Measurements from ENCODE around the gene URB1.
"Not testable (repeated sequence)": the region's sequence is repeated elsewhere in the genome, so short reads cannot be mapped to it uniquely, and the experiment has no call there.

URB1 gene

GRCh38 chr21:32320059-32320458 is 72.8 kb downstream of the URB1 start:
- no peak for DNase-seq (ENCODE audit: low spot score)

GRCh38 chr21:32319012-32319411 is 73.8 kb downstream of the URB1 start:
- DNase-seq (ENCODE audit: low spot score), result no peak

- no peak for DNase-seq (ENCODE audit: low spot score)
These were observed 75.1 kb downstream of the URB1 start for GRCh38 chr21:32317726-32318125.

- DNase-seq (ENCODE audit: low spot score), result no peak
These were observed 76.2 kb downstream of the URB1 start for GRCh38 chr21:32316361-32317215.

- DNase-seq (ENCODE audit: low spot score), result no peak
These were observed 77.1 kb downstream of the URB1 start for GRCh38 chr21:32315511-32316281.

GRCh38 chr21:32314806-32315205 is 78.0 kb downstream of the URB1 start:
- no peak for DNase-seq (ENCODE audit: low spot score)

- no peak for DNase-seq (ENCODE audit: low spot score)
These were observed 79.8 kb downstream of the URB1 start for GRCh38 chr21:32312976-32313375.

- no peak for DNase-seq (ENCODE audit: low spot score)
These were observed 80.5 kb downstream of the URB1 start for GRCh38 chr21:32312326-32312725.

- no peak for DNase-seq (ENCODE audit: low spot score)
These were observed 81.2 kb downstream of the URB1 start for GRCh38 chr21:32311621-32312020.

GRCh38 chr21:32310976-32311375 is 81.8 kb downstream of the URB1 start:
- not testable (repeated sequence) for DNase-seq (ENCODE audit: low spot score)

- DNase-seq (ENCODE audit: low spot score), result no peak
These were observed 82.8 kb downstream of the URB1 start for GRCh38 chr21:32309906-32310460.

- DNase-seq (ENCODE audit: low spot score), result no peak
These were observed 84.1 kb downstream of the URB1 start for GRCh38 chr21:32308696-32309095.

- no peak for DNase-seq (ENCODE audit: low spot score)
These were observed 85.1 kb downstream of the URB1 start for GRCh38 chr21:32307706-32308105.

GRCh38 chr21:32306021-32306780 is 86.6 kb downstream of the URB1 start:
- no peak for DNase-seq (ENCODE audit: low spot score)

GRCh38 chr21:32304998-32305397 is 87.8 kb downstream of the URB1 start:
- no peak for DNase-seq (ENCODE audit: low spot score)

GRCh38 chr21:32303385-32303784 is 89.4 kb downstream of the URB1 start:
- no peak for DNase-seq (ENCODE audit: low spot score)

GRCh38 chr21:32302560-32302959 is 90.3 kb downstream of the URB1 start:
- DNase-seq (ENCODE audit: low spot score), result no peak

- DNase-seq (ENCODE audit: low spot score), result no peak
These were observed 91.2 kb downstream of the URB1 start for GRCh38 chr21:32301596-32301995.

GRCh38 chr21:32300117-32300681 is 92.6 kb downstream of the URB1 start:
- no peak for DNase-seq (ENCODE audit: low spot score)

GRCh38 chr21:32299695-32300094 is 93.1 kb downstream of the URB1 start:
- DNase-seq (ENCODE audit: low spot score), result no peak

- no peak for DNase-seq (ENCODE audit: low spot score)
These were observed 94.1 kb downstream of the URB1 start, which contains the start of gene MRAP for GRCh38 chr21:32298658-32299081. MRAP (plus strand) TSS chr21:32298855; CDS start chr21:32298972, 117 bp downstream.

GRCh38 chr21:32298148-32298559 is 94.7 kb downstream of the URB1 start:
- DNase-seq (ENCODE audit: low spot score), result no peak

All from hepatic stellate cell (primary cell).